KMS-11 (cell line): ENCODE results near the gene DDB1.

Experiments
- H2AFZ ChIP-seq: fragments of 200-600 bp; sonication (generic); 2 replicates; pipeline ENCODE4 v1.6.1; 2016; ENCODE audit warnings: antibody characterized with exemption, mixed run types, low read depth
- H3K27ac ChIP-seq: fragments of 200-600 bp; sonication (generic); 2 replicates; pipeline ENCODE4 v1.6.1; 2016; ENCODE audit warnings: mild to moderate bottlenecking, mixed run types
- H3K27me3 ChIP-seq: fragments of 200-600 bp; sonication (generic); 2 replicates; pipeline ENCODE4 v1.6.1; 2017; ENCODE audit warnings: mild to moderate bottlenecking, low read depth, mixed run types, moderate library complexity; ENCODE audit not compliant: insufficient read depth
- H3K36me3 ChIP-seq: fragments of 200-600 bp; sonication (generic); 2 replicates; pipeline ENCODE4 v1.6.1; 2017; ENCODE audit warnings: mild to moderate bottlenecking, mixed run types; ENCODE audit not compliant: insufficient read depth
- H3K4me1 ChIP-seq: fragments of 200-600 bp; sonication (generic); 2 replicates; pipeline ENCODE4 v1.6.1; 2016; ENCODE audit warnings: mild to moderate bottlenecking, low read depth, mixed run types; ENCODE audit not compliant: poor library complexity, severe bottlenecking
- H3K4me2 ChIP-seq: fragments of 200-600 bp; sonication (generic); 2 replicates; pipeline ENCODE4 v1.7.0; 2016; ENCODE audit warnings: mild to moderate bottlenecking, mixed run types
- H3K4me3 ChIP-seq: fragments of 200-600 bp; sonication (generic); IDR thresholded peaks from 2 replicates; pipeline ENCODE4 v1.6.1; 2017; ENCODE audit warnings: low read depth, low read length, mixed read lengths; ENCODE audit not compliant: insufficient read depth
- H3K79me2 ChIP-seq: fragments of 200-600 bp; sonication (generic); 2 replicates; pipeline ENCODE4 v1.6.1; 2016; ENCODE audit warnings: low read depth, mixed run types; ENCODE audit not compliant: insufficient read depth
- H3K9ac ChIP-seq: fragments of 200-600 bp; sonication (generic); 2 replicates; pipeline ENCODE4 v1.6.1; 2016; ENCODE audit warnings: mild to moderate bottlenecking, mixed run types
- H4K20me1 ChIP-seq: fragments of 200-600 bp; sonication (generic); 2 replicates; pipeline ENCODE4 v1.6.1; 2016; ENCODE audit warnings: mild to moderate bottlenecking, mixed run types; ENCODE audit not compliant: insufficient read depth
- CTCF ChIP-seq: fragments of 200-600 bp; sonication (generic); conservative IDR thresholded peaks from 2 replicates; pipeline ENCODE4 v1.6.1; 2017; ENCODE audit warnings: low read depth, mild to moderate bottlenecking, antibody characterized with exemption, low read length, moderate library complexity, mixed read lengths

DDB1 gene

GRCh38 chr11:61336171-61336935 lies 3.4 kb upstream of the DDB1 start:
- Histone ChIP-seq H3K27me3 (no peaks in the 10 kb centered on the region), H3K4me2 (peak overlapping the region; percentile 30; the same call in 1 of the 2 replicates), H3K4me3 (no peak overlapping the region), H3K4me1 (peaks cover 41% of the 10 kb centered on the region), H3K9ac (peak overlapping the region; percentile 2; the same call in 1 of the 2 replicates), H2AFZ (peak overlapping the region; percentile 51), H3K79me2 (peaks cover 24% of the 10 kb centered on the region), H4K20me1 (no peaks in the 10 kb centered on the region), H3K27ac (peak overlapping the region; percentile 46), H3K36me3 (no peaks in the 10 kb centered on the region)
- peak; percentile 90 for TF ChIP-seq CTCF

GRCh38 chr11:61335355-61335710 lies 2.4 kb upstream of the DDB1 start:
- peaks cover 48% of the 10 kb centered on the region for H3K4me1 ChIP-seq
- no peak overlapping the region for H3K4me3 ChIP-seq
- H3K4me2 ChIP-seq, result no peak overlapping the region; the same call in 1 of the 2 replicates
- H2AFZ ChIP-seq, result no peak overlapping the region
- no peaks in the 10 kb centered on the region for H3K27me3 ChIP-seq
- TF ChIP-seq CTCF, result no peak
- no peak overlapping the region for H3K9ac ChIP-seq
- H3K36me3 ChIP-seq, result peaks cover under 1% of the 10 kb centered on the region; the same call in 1 of the 2 replicates
- H3K27ac ChIP-seq, result no peak overlapping the region
- no peaks in the 10 kb centered on the region for H4K20me1 ChIP-seq
- peaks cover 35% of the 10 kb centered on the region for H3K79me2 ChIP-seq

GRCh38 chr11:61334434-61335354 lies 1.8 kb upstream of the DDB1 start:
- no peak for TF ChIP-seq CTCF
- no peak overlapping the region for H3K27ac ChIP-seq
- no peak overlapping the region for H3K4me3 ChIP-seq
- H4K20me1 ChIP-seq, result no peaks in the 10 kb centered on the region
- peaks cover 5% of the 10 kb centered on the region; the same call in 1 of the 2 replicates for H3K36me3 ChIP-seq
- H3K9ac ChIP-seq, result no peak overlapping the region
- peaks cover 41% of the 10 kb centered on the region for H3K79me2 ChIP-seq
- H3K27me3 ChIP-seq, result no peaks in the 10 kb centered on the region
- H3K4me2 ChIP-seq, result no peak overlapping the region
- no peak overlapping the region for H2AFZ ChIP-seq
- H3K4me1 ChIP-seq, result peaks cover 51% of the 10 kb centered on the region

GRCh38 chr11:61333550-61334433 lies 887 bp upstream of the DDB1 start:
- Histone ChIP-seq H3K27ac (peak overlapping the region; percentile 81), H3K9ac (peak overlapping the region; percentile 92), H3K4me2 (peak overlapping the region; percentile 84), H3K27me3 (no peaks in the 10 kb centered on the region), H2AFZ (peak overlapping the region; percentile 79), H4K20me1 (no peaks in the 10 kb centered on the region), H3K79me2 (peaks cover 50% of the 10 kb centered on the region), H3K4me3 (no peak overlapping the region), H3K4me1 (peaks cover 57% of the 10 kb centered on the region), H3K36me3 (peaks cover 5% of the 10 kb centered on the region; the same call in 1 of the 2 replicates)
- TF ChIP-seq CTCF, result 0 out of 2 replicates have a peak, but pooled peaks have one; percentile 13
